ENCODE results near the gene LDB3.

LDB3 gene

DNA sequence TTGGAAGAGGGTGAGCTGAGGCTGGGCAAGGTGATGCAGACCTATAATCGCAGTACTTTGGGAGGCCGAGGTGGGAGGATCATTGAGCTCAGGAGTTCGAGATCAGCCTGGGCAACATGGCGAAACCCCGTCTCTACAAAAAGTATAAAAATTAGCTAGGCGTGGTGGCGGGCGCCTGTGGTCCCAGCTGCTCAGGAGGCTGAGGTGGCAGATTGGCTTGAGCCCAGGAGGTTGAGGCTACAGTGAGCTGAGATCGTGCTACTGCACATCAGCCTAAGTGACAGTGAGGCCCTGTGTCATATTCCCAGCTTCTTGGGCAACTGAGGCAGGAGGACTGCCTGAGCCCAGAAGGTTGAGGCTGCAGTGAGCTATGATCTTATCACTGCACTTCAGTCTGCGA lies 101.7 kb downstream of the LDB3 start:
- no peak for DNase-seq

DNA sequence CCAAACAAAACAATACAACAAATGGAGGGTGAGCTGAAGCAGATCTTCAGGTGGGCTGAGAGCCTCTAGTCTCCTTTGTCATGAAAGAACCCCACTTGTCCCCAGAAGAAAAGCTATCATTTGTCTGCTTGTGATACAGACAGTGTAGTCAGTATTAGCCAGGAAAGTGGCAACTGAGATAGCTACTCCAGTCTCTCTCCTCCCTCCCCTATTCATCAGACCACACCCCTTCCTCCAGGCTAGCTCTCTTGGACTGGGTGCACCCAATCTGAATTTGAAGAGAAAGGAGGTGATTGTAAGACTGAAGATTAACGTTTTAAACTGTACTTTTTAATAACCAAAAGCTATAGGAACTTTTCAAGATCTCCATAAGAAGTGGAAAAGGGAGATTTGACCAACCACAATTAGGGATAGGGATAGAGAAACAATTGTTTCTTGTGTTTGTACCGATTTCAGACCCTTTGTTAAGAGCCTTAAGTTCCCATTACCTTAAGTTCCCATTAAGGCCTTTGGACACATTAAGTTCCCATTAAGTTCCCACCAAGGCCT lies 102.2 kb downstream of the LDB3 start:
- peak in 1 of 6 experiments; percentile 3 for DNase-seq

DNA sequence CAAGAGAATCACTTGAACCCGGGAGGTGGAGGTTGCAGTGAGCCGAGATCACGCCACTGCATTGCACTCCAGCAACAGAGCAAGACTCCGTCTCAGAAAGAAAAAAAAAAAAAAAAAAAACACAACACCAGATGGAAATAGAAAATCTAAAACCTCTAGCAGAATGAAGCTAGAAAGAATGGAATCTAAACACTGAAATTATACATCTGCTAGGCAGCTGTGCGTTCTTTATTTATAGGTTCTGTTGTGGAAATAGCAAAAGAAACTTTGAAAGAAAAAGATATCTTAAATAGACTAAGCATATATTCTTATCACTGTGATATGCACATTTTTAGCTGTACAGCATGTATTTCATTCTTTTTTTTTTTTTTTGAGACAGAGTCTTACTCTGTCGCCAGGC lies 105.2 kb downstream of the LDB3 start:
- DNase-seq = no peak

DNA sequence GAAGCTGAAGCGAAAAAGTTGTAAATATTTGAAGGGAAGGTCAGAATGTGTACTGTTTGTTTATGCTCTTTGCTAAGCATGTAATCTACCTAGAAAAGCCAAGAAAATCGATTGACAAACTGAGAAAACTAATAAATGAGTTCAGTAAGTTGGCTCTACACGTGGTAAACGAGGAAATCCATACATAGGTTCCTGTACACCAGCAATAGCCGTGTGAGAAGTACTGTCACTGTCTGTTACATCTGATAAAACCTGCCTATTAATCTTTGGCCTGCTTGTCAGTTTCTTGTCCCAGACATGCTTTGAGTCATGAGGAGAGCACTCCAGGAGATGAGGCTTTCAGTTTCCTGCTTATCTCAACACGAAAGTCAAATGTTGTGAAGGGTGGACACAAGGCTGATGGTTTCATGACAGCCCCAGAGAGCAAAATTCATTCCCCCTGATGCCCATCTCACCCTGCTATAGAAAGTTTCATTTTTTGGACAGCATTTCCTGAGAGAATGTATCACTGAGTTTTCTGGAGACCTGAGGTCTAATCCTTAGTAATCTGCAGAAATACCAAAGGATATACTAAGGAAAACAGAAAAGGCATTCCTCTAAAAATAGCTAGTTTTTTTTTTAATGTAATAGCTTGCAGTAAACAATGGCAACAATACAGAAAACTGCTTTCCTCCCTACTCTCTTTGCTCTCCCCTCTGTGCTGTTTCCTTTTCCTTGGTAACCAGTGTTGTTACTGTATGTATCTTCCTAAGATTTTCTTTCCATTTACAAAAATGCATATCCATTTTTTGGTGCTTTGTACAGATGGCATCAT lies 107.0 kb downstream of the LDB3 start:
- DNase-seq = no peak

DNA sequence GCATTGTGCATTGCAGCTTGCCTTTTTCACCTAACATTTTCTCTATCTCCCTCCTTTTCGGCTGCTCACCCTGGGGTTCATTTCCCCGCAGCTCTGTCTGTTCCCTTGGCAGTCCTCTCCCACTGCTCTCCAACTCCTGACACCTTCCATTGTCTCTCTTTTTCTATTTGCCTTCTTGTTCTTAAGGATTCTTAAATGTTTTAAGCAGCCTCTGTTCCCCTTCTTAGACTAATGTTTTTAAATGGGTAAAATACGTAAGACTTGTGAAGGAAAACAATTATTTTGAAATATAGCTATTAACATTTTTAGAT lies 107.5 kb downstream of the LDB3 start:
- no peak for DNase-seq

DNA sequence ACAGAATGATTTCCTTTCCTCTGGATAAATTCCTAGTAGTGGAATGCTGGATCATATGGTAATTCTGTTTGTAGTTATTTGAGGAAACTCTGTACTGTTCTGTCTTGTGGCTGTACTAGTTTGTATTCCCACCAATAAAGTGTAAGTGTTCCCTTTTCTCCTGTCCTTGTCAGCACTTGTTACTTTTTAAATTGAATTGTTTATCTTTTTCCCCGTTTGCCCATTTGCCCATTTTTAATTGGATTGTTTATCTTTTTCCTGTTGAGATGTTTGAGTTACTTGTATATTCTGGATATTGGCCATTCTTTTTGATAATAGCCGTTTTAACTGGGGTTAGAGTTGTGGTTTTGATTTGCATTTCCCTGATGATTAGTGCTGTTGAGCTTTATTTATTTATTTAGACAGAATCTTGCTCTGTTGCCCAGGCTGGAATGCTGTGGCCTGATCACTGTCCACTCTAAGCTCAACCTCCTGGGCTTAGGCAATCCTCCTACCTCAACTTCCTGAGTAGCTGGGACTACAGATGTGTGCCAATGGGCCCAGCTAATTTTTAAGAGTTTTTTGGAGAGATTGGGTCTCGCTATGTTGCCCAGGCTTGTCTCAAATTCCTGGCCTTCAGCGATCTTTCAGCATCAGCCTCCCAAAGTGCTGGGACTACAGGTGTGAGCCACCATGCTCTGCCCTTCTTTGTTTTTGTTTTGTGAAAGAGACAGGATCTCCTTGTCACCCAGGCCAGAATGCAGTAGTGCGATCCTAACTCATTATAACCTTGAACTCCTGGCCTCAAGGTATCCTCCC lies 111.1 kb downstream of the LDB3 start:
- DNase-seq = no peak

DNA sequence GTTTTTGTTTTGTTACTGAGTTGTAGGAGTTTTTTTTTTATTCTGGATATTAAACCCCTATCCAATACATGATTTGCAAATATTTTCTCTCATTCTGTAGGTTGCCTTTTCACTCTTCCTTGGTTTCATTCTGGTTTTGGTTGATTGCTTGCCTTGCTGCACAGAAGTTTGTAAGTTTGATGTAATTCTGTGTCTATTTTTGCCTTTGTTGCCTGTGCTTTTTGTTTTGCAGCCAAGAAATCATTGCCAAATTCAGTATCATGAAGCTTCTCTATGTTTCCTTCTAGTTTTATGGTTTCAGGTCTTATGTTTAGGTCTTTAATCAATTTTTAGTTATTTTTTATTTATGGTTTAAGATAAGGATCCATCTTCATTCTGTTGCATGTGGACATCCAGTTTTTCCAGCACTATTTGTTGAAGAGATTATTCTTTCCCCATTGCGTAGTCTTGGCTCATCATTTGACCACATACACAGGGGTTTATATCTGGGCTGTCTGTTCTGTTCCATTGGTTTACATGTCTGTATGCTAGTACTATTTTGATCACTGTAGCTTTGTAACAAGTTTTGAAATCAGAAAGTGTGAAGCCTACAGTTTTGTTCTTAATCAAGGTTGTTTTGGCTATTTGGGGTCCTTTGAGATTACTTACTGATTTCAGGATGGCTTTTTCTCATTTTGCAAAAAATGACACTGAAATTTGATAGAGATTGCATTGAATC lies 114.5 kb downstream of the LDB3 start:
- DNase-seq = no peak

DNA sequence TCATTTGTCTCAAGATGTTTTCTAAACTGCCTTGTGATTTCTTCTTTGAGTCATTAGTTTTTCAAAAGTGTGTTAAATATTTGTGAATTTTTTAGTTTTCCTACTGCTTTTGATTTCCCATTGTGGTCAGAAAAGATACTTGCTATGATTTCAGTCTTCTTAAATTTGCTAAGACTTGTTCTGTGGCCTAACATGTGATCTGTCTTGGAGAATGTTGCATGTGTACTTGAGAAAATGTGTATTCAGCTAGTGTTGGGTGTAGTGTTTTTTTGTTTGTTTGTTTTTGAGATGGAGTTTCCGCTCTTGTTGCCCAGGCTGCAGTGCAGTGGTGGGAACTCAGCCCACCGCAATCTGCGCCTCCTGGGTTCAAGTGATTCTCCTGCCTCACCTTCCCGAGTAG lies 116.7 kb downstream of the LDB3 start:
- DNase-seq = no peak
